Activated CD8-positive, alpha-beta memory T cell treated with anti-CD3 and anti-CD28 coated beads for 4 hours (primary cell): ENCODE results near the gene SH3RF2.

Experiments used
- DNase-seq, 2 donors: peaks; one replicate each; pipeline ENCODE4 v3.0.0-alpha.2; 2020; ENCODE audit warnings: low read depth in 2 of 2

The SH3RF2 gene

DNA sequence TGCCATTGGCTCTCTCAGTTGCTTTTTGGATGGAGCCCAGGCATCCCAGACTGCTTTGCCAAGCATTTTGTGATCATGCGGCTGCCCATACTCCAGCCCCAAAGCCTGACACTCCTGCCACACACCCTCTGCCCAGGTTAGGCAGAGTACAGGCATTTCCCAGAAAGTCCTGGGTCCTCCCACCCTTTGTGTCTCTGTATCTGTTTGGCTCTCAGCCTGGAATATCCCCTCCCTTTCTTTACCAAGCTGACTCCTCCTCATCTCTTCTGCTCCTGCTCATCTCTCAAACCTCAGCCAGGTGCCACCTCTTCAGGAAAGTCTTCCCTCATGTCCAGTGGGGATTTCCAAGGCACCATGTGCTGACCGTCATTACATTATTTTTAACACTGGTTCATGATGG is 14.3 kb upstream of the SH3RF2 start:
- DNase-seq, result no peak

DNA sequence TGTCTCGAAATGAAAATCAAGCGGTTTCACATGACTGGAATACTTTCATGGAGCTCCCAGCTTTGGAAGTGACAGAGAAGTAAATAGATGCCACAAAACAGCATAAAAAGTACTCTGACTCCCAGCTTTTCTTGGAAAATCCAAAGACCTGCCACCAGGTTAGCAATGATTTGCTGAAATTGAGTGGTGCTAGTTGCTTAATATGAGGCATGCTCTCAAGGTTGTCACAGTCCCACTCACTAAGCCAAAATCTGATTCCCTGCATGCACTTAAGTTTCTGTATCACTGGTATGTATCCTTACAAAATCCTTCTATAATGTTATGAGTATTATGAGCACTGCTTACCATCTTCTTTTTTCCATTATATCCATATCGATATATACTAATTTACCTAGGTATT is 13.0 kb upstream of the SH3RF2 start:
- no peak for DNase-seq

DNA sequence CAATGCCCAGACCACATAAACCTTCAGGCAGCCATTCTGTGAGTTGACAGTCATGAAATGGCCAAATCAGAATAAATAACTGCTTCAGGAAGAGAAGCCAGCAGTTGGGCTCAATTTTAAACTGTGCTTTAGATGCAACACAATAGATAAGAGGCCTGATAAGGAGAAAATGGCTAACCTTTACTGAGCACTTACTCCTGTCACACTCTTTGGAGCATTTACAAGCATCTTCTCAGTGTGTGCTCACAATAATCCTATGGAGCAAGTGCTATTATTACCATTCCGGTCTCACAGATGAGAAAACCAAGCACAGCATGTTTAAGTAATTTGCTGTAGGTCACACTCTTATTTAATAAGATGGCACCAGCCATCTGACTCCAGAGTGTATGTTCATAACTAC is 11.5 kb upstream of the SH3RF2 start:
- DNase-seq, result no peak

DNA sequence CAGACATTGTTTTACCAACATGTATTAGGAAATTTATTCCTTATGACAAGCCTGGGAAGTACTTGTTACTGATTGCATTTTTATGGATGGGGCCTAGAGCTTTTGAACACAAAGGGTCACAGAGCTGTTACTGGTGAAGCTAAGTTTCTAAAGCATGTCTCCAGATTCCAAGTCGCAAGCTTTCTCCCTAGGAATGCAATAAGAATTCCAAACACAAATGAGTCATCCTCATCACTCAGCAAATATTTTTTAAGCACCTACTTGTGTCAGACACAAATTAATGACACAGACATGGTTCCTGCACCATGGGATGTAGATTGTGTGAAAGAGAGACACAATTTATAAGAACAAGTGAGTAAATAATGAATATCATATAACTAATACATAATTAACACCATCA is 11.0 kb upstream of the SH3RF2 start:
- DNase-seq, result no peak

DNA sequence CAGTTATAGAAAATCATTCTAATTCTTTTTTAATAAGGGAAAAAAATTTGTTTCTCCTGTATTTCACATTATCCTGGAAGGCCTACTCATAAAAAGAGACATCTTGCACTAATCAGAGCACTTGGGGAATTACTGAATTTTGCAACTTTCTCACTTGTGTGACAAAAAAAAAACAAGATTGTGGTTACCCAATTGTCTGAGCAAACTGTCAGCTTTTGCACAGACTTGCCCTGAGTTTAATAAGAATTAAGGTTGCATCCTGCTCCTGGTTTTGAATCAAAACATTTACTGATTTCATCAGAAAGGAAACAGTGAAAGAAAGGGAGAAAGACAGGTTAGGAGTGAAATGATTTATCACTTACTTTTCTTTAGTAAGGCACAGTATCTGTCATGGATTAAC is 10.6 kb upstream of the SH3RF2 start:
- DNase-seq, result no peak

DNA sequence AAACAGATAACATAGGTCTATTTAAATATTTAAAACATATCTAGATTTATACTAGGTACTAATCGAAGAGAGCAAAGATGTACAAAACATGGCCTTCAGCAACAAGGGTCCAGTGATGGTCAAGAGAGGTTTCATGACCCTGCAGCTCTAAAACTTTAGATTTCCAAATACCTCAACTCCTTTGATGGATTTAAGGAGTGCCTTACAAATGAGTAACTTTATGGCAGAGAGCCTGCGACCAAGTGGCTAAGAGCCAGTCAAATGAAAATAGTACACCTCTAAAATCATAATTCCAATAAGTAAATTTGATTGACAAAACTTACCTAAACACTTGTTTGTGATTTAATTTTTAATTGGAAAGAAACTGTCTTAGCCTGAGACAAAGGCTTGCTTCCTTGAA is 4.7 kb upstream of the SH3RF2 start:
- DNase-seq, result no peak

DNA sequence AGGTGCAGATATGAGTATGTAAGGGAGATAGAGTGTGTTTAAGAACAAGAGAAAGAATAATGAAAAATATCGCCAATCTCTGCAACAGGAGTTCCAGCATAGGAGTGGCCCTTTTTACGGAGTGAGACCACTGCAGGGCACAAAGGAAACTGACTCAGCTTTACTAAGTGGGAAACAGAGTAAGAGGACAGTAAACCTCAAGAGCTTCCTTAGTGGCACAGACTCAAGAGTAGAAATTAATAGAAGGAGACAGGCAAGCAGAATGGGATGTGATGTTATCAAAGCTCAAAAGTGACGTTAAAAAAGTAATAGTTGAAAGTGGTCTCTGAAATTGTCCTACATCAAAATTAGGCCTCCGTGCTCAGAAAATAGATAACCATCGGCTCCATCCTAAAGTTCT is 2.1 kb upstream of the SH3RF2 start:
- no peak for DNase-seq

DNA sequence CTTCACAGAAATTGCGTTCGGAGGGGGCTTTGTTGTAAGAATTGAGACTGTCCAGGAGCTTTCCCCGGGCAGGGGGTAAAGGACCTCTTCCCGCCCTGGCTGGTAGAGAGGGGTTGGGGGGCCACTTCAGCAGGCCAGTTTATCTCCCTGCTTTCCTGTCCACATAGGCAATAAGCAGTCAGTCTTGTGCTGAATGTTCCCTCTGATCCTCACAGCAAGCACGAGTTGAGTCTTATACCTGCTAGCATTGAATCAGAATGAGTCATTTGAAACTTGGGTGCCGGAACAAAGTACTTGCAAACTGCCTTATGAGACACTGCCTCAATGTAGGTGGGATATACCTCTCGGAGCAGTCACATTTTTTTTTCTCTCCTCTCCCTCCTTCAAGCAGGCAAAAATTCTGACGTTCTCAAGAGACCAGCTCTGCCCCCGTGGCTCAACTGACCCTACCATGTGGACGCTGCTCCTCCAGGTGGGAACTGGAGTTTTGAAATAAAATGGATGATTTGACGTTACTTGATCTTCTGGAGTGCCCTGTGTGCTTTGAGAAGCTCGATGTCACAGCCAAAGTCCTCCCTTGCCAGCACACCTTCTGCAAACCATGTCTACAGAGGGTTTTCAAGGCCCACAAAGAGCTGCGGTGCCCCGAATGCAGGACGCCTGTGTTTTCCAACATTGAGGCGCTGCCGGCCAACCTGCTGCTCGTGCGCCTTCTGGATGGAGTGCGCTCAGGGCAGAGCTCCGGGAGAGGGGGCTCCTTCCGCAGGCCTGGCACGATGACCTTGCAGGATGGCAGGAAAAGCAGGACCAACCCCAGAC is 1.3 kb downstream of the SH3RF2 start:
- no peak for DNase-seq

DNA sequence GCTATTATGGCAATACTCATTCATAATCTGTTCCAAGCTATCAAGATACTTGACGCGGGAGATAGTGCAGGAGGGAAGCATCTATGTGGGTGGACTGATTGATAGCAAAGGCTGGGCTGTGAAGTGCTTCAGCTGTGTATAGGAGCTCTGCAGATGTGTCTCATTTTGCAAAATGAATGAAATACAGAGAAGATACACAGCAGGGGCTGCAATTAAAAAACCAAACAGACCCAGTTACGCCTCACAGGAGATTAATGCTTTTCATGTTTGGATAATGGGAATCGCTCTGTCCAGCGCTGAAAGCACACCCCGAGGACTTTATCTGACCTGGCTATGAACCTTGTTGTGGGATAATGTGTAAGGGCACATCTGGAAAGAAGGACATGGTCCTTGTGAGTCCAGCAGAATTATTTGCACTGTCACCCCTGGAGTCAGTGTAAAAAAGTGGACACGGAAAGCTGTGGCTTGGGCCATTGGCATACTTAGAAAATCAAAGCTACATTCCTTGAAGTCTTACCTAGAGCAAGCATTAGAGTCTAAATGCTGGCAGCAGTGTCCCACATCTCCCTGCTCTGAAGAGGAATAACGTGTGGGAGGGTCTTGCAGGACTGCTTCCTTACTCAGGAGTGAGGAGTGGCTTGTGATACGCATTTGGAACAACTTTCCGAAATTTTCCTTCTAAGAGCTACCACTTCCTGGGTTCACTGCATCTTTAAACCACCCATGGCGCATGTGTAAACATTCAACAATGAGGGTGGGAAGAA is 2.6 kb downstream of the SH3RF2 start:
- no peak for DNase-seq

DNA sequence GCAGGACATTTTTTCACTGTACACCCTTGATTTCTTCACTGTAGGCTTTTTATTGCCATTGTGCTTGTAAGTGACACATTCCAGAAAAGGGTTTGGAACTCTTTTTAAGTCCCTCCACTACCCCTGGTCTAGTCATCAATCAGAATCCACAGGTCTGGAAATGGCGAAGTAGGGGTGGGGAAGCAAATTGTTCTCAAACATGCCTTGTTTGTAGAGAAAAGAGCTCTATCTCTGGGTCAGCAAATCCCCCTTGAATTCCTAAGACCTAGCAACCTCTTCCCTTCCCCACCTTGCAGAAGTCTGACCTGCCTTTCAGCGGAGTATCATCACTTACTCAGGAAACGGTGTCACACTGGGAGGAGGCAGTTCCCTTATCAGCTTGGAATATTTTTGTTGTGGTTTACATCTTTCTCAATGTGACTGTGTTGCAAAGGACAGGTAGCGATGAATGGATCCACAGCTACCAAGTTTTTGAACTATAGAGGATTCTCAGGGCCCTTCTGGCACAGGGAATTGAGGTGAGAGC is 3.2 kb downstream of the SH3RF2 start:
- DNase-seq, result no peak

DNA sequence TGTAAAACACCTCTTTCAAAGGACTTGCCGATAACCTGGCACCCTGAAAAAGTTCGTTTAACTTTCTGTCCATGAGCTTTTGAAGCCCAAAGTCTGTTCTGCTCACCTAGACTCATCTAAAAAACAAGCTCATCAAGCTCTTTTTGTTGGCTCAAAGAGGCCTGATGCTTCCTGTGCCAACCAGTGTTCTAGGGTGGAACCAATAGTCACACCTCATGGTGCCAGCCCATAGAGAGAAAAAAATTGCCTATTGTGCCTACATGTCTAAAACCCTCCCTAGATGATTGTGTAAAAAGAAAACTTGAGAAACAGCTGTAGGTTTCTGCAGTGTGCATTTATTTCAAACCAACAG is 4.7 kb downstream of the SH3RF2 start:
- no peak for DNase-seq

DNA sequence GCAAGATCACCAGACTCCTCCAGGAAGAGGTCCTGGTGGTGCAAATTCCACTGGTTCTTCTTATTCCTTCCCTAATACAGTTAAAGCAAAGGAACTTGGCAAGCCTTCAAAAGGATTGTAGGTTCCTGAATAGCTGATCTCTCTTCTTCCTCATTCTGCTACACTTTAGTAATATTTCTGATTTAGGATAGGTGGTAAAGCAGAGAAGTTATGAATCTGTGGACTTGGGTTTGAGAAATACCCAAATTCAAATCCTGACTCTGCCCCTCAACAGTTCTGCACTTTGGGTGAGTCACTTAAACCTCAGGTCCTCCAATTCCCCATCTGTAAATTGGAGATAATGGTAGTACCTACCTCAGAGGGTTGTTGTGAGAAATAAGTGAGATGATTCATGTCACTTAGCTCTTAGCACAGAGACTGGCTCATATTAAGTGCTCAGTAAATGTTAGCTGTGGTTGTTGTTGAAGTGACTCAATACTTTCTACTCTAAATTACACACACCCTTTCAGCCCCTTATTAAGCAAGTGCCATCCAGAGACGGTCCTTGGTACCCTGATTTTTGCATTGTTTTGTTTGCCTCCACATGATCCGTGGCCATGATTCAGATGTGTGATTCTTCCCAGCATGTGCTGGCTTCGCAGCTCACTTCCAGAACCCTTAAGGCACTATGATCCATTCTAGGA is 5.2 kb downstream of the SH3RF2 start:
- no peak for DNase-seq

DNA sequence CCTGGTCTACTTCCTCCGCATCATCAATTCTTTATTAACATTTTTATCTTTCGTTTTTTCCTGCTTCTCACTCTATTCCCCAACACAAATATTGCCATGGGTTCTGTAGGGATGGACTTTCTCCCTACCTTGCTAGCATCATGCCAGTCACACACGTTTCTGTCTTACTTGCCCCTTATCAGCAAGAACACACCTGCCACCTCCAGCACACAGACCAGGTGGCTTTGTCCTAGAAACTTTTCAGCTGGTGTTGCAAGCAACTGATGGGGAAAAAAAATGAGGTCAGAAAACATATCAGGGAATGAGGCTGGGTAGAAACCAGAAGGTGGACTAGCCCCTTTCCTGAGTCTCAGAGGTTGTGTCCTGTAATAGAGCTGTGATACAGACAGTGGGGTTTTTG is 5.8 kb downstream of the SH3RF2 start:
- DNase-seq, result no peak

DNA sequence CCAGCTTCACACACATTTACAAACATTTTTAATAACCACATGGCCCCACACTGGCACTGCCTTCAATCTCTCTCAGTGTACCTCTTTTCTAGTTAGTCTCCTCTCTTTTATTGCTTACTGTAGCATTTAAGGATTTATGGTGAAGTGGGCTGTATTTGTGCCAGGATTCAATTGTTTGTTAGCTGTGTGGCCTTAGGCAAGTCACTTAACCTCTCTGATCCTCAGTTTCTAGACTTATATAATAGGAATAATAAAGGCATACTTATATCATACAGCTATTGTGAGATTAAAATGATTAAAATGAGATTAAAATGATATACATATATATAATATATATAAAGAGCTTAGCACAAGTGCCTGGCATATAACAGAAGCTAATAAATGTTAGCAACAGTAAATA is 6.4 kb downstream of the SH3RF2 start:
- no peak for DNase-seq

DNA sequence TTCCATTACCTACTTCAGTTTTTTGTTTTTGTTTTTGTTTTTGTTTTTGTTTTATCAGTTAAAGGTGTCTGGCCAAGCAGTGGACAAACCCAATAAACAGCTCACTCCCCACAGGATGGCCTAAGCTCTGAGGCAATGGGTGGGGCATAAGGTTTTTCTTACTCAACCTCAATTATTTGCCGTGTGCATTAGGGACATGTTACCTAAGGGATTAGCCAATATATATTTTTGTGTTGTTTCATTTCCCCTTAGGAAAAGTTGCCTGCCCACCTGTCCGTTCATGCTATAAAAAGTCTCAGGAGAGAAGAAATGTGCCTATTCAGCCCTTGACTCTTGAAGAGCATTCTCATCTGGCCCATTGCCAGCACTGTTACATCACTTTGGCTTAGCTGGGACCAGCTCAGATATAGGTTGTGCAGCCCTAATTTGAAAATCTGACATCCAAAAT is 7.3 kb downstream of the SH3RF2 start:
- no peak for DNase-seq

DNA sequence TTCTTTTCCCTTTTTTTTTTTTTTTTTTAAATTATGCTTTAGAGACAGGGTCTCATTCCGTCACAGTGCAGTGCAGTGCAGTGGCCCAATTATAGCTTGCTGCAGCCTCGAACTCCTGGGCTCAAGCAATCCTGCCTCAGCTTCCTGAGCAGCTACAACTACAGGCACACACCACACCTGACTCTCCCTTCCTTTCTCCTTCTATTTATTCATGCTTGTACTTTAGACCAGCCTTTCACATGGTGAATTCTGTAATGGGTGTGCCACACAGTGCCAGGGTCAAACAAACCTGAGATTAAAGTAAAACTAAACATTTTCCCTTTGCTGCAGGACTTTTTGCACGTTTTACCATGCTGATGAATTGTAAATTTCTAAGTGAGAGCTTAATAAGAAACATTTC is 8.0 kb downstream of the SH3RF2 start:
- no peak for DNase-seq

DNA sequence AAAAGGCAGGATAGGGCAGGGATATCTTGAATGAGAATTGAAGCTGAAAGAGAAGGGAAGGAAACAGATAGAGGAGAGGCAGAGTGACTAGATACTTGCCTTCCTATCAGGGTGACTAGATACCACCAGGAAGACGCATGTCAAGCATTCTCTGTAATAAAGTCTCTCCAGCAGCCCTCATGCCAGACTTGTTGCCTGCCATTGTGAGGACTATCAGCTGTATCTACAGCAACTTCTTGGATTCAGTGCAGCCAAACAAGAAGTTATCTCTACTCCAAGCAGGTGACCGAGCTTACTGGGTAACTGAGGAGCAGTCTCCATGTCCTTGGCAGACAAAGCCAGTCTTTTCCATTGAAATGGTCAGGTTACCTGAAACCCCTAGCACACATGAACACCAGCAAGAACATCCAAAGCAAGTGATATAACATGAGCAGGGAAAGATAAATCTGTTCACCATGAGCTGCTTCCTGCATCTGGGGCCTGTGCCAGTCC is 9.3 kb downstream of the SH3RF2 start:
- DNase-seq, result no peak

DNA sequence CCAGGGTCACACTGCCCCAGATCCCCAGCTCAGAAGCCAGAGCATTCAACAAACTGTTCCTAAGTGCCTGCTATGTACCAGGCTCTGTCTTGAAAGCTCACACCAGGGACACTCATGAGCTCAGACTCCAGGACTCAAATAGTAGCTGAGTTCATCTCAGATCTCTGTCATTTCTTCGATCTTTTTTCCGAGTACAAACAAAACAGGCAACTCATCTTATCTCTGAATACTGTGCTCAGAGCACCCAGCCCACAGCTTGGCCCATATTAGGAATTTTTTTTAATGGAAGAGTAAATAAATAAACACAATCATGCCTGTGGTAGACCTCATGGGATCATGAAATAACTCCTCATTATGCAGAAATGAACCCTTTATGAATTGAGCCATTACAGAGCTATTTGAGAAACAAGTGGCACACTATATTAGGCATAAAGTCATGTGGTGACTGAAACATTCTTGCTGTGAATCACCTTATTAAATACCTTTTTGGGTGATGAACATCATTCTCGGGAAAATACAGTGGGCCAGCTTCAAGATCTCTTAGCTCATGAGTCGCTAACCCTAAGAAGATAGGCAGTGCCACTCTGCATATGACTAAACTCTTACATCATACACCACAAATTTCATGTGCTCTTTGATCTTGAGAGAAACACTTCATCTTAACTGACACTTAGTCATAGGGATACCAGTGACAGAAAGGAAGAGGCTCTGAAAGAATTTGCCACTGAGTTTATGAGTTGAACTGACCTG is 9.9 kb downstream of the SH3RF2 start:
- DNase-seq, result no peak

DNA sequence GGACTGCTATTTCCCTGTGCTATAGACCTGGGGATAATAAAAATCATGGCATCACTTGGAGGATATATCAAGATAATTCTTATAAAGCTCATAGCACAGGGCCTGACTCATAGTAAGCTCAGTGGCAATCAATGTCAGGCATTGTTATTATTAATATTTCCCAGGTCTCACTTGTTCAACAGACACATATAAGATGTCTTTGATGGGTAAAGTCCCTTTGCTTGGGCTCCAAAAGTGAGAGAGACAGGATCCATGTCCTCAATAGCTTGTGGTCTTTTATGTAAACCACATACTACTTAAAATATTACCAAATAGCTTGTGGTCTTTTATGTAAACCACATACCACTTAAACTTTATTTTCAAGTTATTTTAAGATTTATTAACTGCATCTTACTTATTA is 11.2 kb downstream of the SH3RF2 start:
- DNase-seq, result no peak

DNA sequence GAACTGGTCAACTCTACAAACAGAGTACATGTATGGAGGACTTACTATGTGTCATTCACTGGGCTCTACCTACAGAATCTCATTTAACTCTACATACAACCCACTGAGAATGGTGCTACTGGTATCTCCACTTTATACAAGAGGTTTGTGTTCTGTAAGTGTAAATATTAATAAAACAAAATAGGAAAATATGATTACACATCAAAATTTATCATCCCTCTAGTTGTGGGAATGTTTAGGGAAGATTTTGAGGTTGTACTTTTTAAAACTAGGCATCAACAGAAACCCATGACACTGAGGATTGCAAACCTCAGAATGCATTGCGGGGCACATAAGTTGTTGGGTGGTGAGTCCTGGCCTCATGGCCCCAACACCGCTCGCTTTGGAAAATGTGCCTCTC is 11.7 kb downstream of the SH3RF2 start:
- DNase-seq, result no peak

DNA sequence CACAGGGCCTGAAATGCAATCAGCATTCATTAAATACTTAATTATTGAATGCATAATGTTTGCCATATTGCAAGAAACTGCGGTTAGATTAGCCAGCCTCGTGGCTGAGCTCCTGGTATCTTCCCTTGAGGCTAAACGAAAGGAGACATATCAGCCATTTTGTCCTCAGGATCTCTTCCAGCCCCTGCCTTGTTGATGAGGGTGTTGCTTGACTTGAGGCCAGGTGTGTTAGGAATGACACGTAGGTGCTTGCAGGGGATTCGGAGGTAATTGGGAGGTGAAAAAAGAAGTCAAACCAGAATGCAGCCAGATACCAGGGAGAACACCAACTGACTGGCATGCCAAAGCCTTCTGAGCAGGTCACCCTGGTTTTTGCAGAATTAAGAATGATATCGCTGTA is 12.5 kb downstream of the SH3RF2 start:
- DNase-seq, result no peak

DNA sequence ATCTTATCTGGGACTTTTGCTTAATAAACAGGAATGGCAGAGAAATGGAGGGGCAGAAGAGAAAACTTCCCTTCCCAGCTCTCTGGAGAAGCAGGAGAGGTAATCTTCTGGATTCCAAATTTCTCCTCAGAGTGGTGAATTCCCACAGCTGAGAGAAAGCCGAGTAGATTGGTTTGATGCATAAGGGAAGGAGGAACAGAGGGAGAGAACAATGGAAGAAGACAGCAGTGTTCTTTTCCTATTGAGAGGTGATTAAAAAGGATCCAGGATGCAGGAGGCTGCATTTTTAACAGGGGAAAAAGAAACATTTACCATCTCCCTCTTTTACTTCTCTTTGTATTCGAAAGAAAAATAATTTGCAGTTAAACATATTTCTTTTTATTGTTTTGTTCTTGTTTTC is 13.1 kb downstream of the SH3RF2 start:
- DNase-seq, result no peak
